CD4-positive, alpha-beta T cell (primary cell): ENCODE measurements around the gene COL4A2. TPM values are rescaled to one million over a fixed set of nuclear protein-coding genes. Genes with fewer than 3 reads are reported as not detected.

Experiments
- ATAC-seq: fragments of 200-7000 bp; cut with Tn5 transposase; one replicate; pipeline ENCODE4 v1.10.0; 2022; ENCODE audit warnings: mild to moderate bottlenecking; ENCODE audit not compliant: poor library complexity
- CTCF ChIA-PET: fragments of 350-600 bp; sonication (Branson Sonifier 250); formaldehyde crosslinking; loops from one replicate; lab custom pipeline; 2021; ENCODE audit warnings: antibody characterized with exemption, inconsistent platforms; lab: Charles Lee
- POLR2A ChIA-PET: fragments of 350-600 bp; sonication (Branson Sonifier 250); formaldehyde crosslinking; loops from one replicate; lab custom pipeline; 2021; ENCODE audit warnings: antibody characterized with exemption, inconsistent platforms; lab: Charles Lee
- DNase-seq, 14 experiments: peaks; one replicate each; pipeline ENCODE4 v3.0.0-alpha.2; 2013 to 2020; ENCODE audit warnings: mixed read lengths in 2 of 14
- H3K27ac ChIP-seq, 2 donors: one replicate each; pipeline versions ENCODE4 v1.5.1 to v1.7.0; 2013; ENCODE audit warnings: low read length in 2 of 2, low read depth in 1 of 2, mild to moderate bottlenecking in 1 of 2
- H3K27me3 ChIP-seq, 2 experiments: 1 replicate in 1 of 2; 2 replicates in 1 of 2; pipeline versions ENCODE4 v1.6.1 to v1.7.0; 2013; ENCODE audit warnings: low read length in 2 of 2, control low read depth in 1 of 2, mild to moderate bottlenecking in 1 of 2, moderate library complexity in 1 of 2; ENCODE audit not compliant: insufficient read depth in 2 of 2, control insufficient read depth in 1 of 2
- H3K36me3 ChIP-seq: one replicate; pipeline ENCODE4 v1.6.1; 2013; ENCODE audit warnings: low read length, control low read depth; ENCODE audit not compliant: insufficient read depth
- H3K4me1 ChIP-seq: one replicate; pipeline ENCODE4 v1.6.1; 2013; ENCODE audit warnings: low read length, control low read depth; ENCODE audit not compliant: insufficient read depth
- H3K4me3 ChIP-seq: one replicate; pipeline ENCODE4 v1.5.1; 2013; ENCODE audit warnings: mild to moderate bottlenecking, low read length, moderate library complexity
- H3K9me3 ChIP-seq, 2 experiments: 1 replicate in 1 of 2; 2 replicates in 1 of 2; pipeline versions ENCODE4 v1.6.1 to v1.7.0; 2013; ENCODE audit warnings: low read length in 2 of 2, mild to moderate bottlenecking in 2 of 2, control low read depth in 1 of 2, moderate library complexity in 1 of 2; ENCODE audit not compliant: control insufficient read depth in 1 of 2, insufficient read depth in 1 of 2
- H3K27ac Mint-ChIP-seq: one replicate; pipeline ENCODE4 v1.8.0; 2020; ENCODE audit warnings: mixed read lengths
- H3K27me3 Mint-ChIP-seq: one replicate; pipeline ENCODE4 v1.8.0; 2021; ENCODE audit warnings: mixed read lengths
- H3K36me3 Mint-ChIP-seq: one replicate; pipeline ENCODE4 v1.8.0; 2021; ENCODE audit warnings: low read depth, mixed read lengths
- H3K4me1 Mint-ChIP-seq: one replicate; pipeline ENCODE4 v1.8.0; 2021; ENCODE audit warnings: low read depth, mixed read lengths
- H3K4me3 Mint-ChIP-seq: one replicate; pipeline ENCODE4 v1.8.0; 2020; ENCODE audit warnings: mild to moderate bottlenecking, mixed read lengths
- H3K9me3 Mint-ChIP-seq: one replicate; pipeline ENCODE4 v1.8.0; 2020; ENCODE audit warnings: mixed read lengths
- CTCF ChIP-seq: fragments of 200-600 bp; IDR thresholded peaks from one replicate; pipeline ENCODE4 v1.8.0; 2022; ENCODE audit warnings: antibody characterized with exemption, mild to moderate bottlenecking
- intact Hi-C, 2 experiments: fragments of 100-400 bp; cut with DNase I in 1 of 2; cut with micrococcal nuclease in 1 of 2; formaldehyde crosslinking; loops; one replicate each; pipeline versions ENCODE4 v1.15.1 to v1.9.0; 2023 to 2025; cut with DNase I, micrococcal nuclease
- total RNA-seq, 174 experiments: library from RNA in 2 of 174; stranded (reverse) in 2 of 174; gene quantifications; one replicate each; pipeline ENCODE4 v1.2.3 and lab custom pipeline; 2021 to 2026

COL4A2 gene
- total RNA-seq, 2 experiments from 2014 or later: not detected

DNA sequence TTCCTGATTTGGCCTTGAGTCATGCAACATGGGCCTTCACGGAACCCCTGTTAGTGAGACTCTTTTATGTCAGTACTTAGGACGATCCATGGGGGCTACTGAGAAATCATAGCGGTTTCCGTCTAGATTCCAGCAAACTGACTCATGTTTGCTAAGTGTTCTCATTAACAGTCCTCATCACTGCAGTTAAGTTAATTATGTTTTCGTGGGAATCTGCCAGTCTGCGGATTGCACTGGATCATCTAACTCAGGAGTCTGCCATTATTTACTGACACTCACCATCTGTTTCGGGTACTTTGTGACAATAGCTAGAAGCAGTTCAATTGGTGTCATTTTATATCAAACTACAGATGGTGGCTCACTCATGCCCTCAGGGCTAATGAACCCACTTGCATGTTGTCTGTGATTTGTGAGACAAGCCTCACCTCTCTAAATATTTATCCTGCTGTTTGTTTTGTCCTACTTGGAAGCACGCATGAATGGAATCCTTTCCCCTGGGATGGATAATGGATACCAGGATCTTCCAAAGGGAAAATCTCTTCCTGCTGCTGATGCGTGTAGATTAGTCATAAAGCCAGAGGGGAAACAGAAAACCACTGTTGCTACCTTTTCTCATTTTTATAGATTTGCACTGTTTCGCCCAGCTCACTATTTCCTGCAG lies 192.7 kb downstream of the COL4A2 start:
- H3K27ac Mint-ChIP-seq: no peak overlapping the region
- H3K4me1 Mint-ChIP-seq: no peaks in the 10 kb centered on the region
- TF ChIP-seq CTCF: no peak
- no peak overlapping the region for H3K4me3 Mint-ChIP-seq
- H3K36me3 Mint-ChIP-seq: no peaks in the 10 kb centered on the region
- Histone ChIP-seq H3K4me3 (no peak overlapping the region), H3K9me3 (peaks cover 0 to 22% of the 10 kb centered on the region in 2 experiments), H3K27ac (no peak overlapping the region), H3K27me3 (peaks cover 0 to 2% of the 10 kb centered on the region in 2 experiments), H3K36me3 (no peaks in the 10 kb centered on the region), H3K4me1 (no peaks in the 10 kb centered on the region)
- ChIA-PET CTCF (no interaction called here), POLR2A (no interaction called here)
- ATAC-seq (no peak), DNase-seq (no peak)
- H3K9me3 Mint-ChIP-seq: no peaks in the 10 kb centered on the region
- intact Hi-C loops: no loop called here
- H3K27me3 Mint-ChIP-seq: peaks cover 6% of the 10 kb centered on the region

DNA sequence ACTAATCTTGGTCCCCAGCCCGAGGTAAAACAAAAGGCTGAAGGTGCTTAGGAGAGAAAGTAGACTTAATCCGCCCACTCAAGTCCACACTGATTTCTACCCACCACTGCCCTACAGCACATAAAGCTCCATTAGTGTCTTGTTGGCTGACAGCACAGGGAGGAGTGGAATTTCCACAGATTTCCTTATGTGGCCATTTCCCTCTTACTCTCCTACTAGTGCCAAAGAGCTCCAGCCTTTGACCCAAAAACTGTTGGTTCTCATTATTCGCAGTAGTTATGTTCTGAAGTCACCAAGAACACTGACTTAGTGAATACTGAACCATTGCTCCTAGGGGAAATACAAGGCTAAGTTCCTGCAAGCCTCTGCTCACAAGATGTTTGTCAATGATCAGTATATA lies 193.3 kb downstream of the COL4A2 start:
- Histone ChIP-seq H3K36me3 (no peaks in the 10 kb centered on the region), H3K27me3 (peaks cover 0 to 2% of the 10 kb centered on the region in 2 experiments), H3K4me3 (no peak overlapping the region), H3K4me1 (no peaks in the 10 kb centered on the region), H3K27ac (no peak overlapping the region), H3K9me3 (peaks cover 0 to 22% of the 10 kb centered on the region in 2 experiments)
- CTCF ChIA-PET: no interaction called here
- Mint-ChIP-seq H3K9me3 (no peaks in the 10 kb centered on the region), H3K27ac (no peak overlapping the region), H3K4me1 (no peaks in the 10 kb centered on the region), H3K36me3 (no peaks in the 10 kb centered on the region), H3K4me3 (no peak overlapping the region), H3K27me3 (peaks cover 6% of the 10 kb centered on the region)
- intact Hi-C loops: no loop called here
- POLR2A ChIA-PET: no interaction called here
- no peak for DNase-seq
- no peak for TF ChIP-seq CTCF
- ATAC-seq: no peak

GRCh38 chr13:110501188-110501587 lies 194.1 kb downstream of the COL4A2 start:
- H3K36me3 Mint-ChIP-seq: no peaks in the 10 kb centered on the region
- no peak for TF ChIP-seq CTCF

More at GRCh38 chr13:110501188-110501587, 194.1 kb downstream of the COL4A2 start:
- H3K36me3 ChIP-seq: no peaks in the 10 kb centered on the region
- peaks cover 0 to 2% of the 10 kb centered on the region in 2 experiments for H3K27me3 ChIP-seq
- intact Hi-C loops: no loop called here
- Mint-ChIP-seq H3K4me3 (no peak overlapping the region), H3K27ac (no peak overlapping the region), H3K9me3 (no peaks in the 10 kb centered on the region), H3K4me1 (no peaks in the 10 kb centered on the region), H3K27me3 (peaks cover 11% of the 10 kb centered on the region)
- H3K4me3 ChIP-seq: no peak overlapping the region
- ATAC-seq (no peak), DNase-seq (no peak)
- CTCF ChIA-PET: no interaction called here
- H3K9me3 ChIP-seq: peaks cover 0 to 19% of the 10 kb centered on the region in 2 experiments
- no peak overlapping the region for H3K27ac ChIP-seq
- POLR2A ChIA-PET: no interaction called here
- no peaks in the 10 kb centered on the region for H3K4me1 ChIP-seq
